LNCAP (cell line): Measurements from ENCODE around the gene IGF2BP1.

ENCODE experiments used
- TF ChIP-seq, protein P1 (sequence below): fragments of 450-650 bp; IDR thresholded peaks from 2 replicates; pipeline ENCODE4 v1.5.1; 2017; ENCODE audit warnings: mild to moderate bottlenecking

The IGF2BP1 gene

GRCh38 chr17:48997827-48998586 is 822 bp downstream of the IGF2BP1 start:
- TF ChIP-seq, protein P1, sequence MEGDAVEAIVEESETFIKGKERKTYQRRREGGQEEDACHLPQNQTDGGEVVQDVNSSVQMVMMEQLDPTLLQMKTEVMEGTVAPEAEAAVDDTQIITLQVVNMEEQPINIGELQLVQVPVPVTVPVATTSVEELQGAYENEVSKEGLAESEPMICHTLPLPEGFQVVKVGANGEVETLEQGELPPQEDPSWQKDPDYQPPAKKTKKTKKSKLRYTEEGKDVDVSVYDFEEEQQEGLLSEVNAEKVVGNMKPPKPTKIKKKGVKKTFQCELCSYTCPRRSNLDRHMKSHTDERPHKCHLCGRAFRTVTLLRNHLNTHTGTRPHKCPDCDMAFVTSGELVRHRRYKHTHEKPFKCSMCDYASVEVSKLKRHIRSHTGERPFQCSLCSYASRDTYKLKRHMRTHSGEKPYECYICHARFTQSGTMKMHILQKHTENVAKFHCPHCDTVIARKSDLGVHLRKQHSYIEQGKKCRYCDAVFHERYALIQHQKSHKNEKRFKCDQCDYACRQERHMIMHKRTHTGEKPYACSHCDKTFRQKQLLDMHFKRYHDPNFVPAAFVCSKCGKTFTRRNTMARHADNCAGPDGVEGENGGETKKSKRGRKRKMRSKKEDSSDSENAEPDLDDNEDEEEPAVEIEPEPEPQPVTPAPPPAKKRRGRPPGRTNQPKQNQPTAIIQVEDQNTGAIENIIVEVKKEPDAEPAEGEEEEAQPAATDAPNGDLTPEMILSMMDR = no peak

GRCh38 chr17:48998587-48999440 is 1.6 kb downstream of the IGF2BP1 start:
- TF ChIP-seq, protein P1 = no peak

GRCh38 chr17:49000943-49001342 is 3.8 kb downstream of the IGF2BP1 start:
- TF ChIP-seq, protein P1 = no peak

DNA sequence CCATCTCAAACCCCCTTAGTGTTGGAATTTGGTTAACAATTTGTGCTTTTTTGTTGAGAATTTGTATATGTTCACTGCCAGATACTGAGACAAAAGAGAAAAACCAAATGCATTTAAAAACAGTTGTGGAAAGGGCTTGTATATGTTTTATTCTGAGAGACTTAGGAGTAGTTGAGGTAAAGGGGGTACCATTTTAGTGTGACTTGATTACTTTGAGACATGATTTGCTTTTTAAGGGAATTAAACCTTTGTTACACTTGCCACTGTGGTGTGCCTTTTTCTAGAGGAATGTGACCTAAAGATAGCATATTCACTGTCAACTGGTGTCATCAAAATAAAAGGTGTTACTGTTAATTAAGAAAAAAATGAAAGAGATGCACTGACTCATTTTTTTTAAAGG is 4.5 kb downstream of the IGF2BP1 start:
- TF ChIP-seq, protein P1 = no peak

DNA sequence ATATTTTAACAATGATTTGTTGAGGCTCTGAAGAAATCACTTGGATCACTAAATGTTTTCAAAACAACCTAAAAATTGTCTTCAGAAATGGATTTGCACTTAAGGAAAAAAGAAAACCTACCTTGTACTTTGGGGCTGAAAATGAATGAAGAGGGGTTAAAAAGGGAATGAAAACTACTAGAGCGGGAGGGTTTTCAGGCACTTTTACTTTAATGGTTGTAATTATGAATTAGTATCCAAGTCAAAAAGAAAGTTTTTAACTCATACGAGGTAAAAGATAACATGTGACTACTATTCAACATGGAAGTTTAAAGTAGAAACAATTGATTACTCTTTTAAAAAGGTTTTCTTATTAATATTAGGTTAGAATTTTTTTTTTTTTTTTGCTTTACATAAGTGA is 5.1 kb downstream of the IGF2BP1 start:
- TF ChIP-seq, protein P1 = no peak

- TF ChIP-seq, protein P1 = no peak
Observed at GRCh38 chr17:49002766-49003165, 5.6 kb downstream of the IGF2BP1 start.

GRCh38 chr17:49003557-49004511 is 6.6 kb downstream of the IGF2BP1 start:
- TF ChIP-seq, protein P1 = no peak
